Karpas-422 (cell line): Measurements from ENCODE around the gene WDR90. TPM values are rescaled to one million over a fixed set of nuclear protein-coding genes. Genes with fewer than 3 reads are reported as not detected.

ENCODE experiments used
- DNase-seq: peaks from one replicate; pipeline ENCODE4 v3.0.0-alpha.2; 2015
- H2AFZ ChIP-seq: fragments of 200-600 bp; sonication (generic); 2 replicates; pipeline ENCODE4 v1.6.1; 2014; ENCODE audit warnings: antibody characterized with exemption, low read length, mixed read lengths
- H3K27ac ChIP-seq: fragments of 200-600 bp; sonication (generic); 2 replicates; pipeline ENCODE4 v1.5.1; 2014; ENCODE audit warnings: mild to moderate bottlenecking, low read length, moderate library complexity
- H3K27me3 ChIP-seq: fragments of 200-600 bp; sonication (generic); 2 replicates; pipeline ENCODE4 v1.6.1; 2014; ENCODE audit warnings: low read length, mixed read lengths
- H3K36me3 ChIP-seq: fragments of 200-600 bp; sonication (generic); 2 replicates; pipeline ENCODE4 v1.6.1; 2014; ENCODE audit warnings: low read length, mixed read lengths; ENCODE audit not compliant: insufficient read depth
- H3K4me1 ChIP-seq: fragments of 200-600 bp; sonication (generic); 2 replicates; pipeline ENCODE4 v1.6.1; 2014; ENCODE audit warnings: mild to moderate bottlenecking, low read length, mixed read lengths
- H3K4me2 ChIP-seq: fragments of 200-600 bp; sonication (generic); 2 replicates; pipeline ENCODE4 v1.6.1; 2014; ENCODE audit warnings: low read length, low read depth, mild to moderate bottlenecking; ENCODE audit not compliant: poor library complexity, severe bottlenecking
- H3K4me3 ChIP-seq: fragments of 200-600 bp; sonication (generic); 2 replicates; pipeline ENCODE4 v1.5.1; 2014; ENCODE audit warnings: mild to moderate bottlenecking, antibody characterized with exemption, low read length, mixed read lengths
- H3K79me2 ChIP-seq: fragments of 200-600 bp; sonication (generic); 2 replicates; pipeline ENCODE4 v1.6.1; 2014; ENCODE audit warnings: mild to moderate bottlenecking, low read length, mixed read lengths
- H3K9ac ChIP-seq: fragments of 200-600 bp; sonication (generic); 2 replicates; pipeline ENCODE4 v1.6.0; 2014; ENCODE audit warnings: low read length
- H3K9me2 ChIP-seq: fragments of 200-600 bp; sonication (generic), shearing (Covaris generic); replicated peaks from 2 replicates; pipeline ENCODE4 v1.6.0; 2014; ENCODE audit warnings: mild to moderate bottlenecking, low read length, moderate library complexity; ENCODE audit not compliant: insufficient read depth
- H3K9me3 ChIP-seq: fragments of 300-700, 200-600 bp; sonication (generic); 2 replicates; pipeline ENCODE4 v1.6.1; 2014; ENCODE audit warnings: low read length, mixed read lengths
- H4K20me1 ChIP-seq: fragments of 200-600 bp; sonication (generic); 2 replicates; pipeline ENCODE4 v1.6.1; 2014; ENCODE audit warnings: mild to moderate bottlenecking, antibody characterized with exemption, low read length, low read depth; ENCODE audit not compliant: insufficient read depth
- total RNA-seq: library from RNA; depleted of rRNA; stranded (reverse); fragments of >200 nt; shearing (Covaris generic); gene quantifications from 2 replicates; pipeline ENCODE4 v1.2.3, GENCODE V29; 2014; ENCODE audit warnings: low replicate concordance

Gene WDR90
- total RNA-seq, 1 experiment from 2014 or later: 37.2 TPM

GRCh38 chr16:672371-672770, 23.2 kb downstream of the WDR90 start:
- H3K9me3 ChIP-seq: no peaks in the 10 kb centered on the region
- peaks cover 10% of the 10 kb centered on the region for H3K36me3 ChIP-seq
- no peak overlapping the region for H2AFZ ChIP-seq
- H3K4me1 ChIP-seq: peaks cover 8% of the 10 kb centered on the region
- no peak overlapping the region for H3K9ac ChIP-seq
- H3K79me2 ChIP-seq: peaks cover 24% of the 10 kb centered on the region
- no peak for DNase-seq
- no peak overlapping the region for H3K27ac ChIP-seq
- H3K4me2 ChIP-seq: no peak overlapping the region
- no peaks in the 10 kb centered on the region for H3K9me2 ChIP-seq
- peaks cover 22% of the 10 kb centered on the region for H4K20me1 ChIP-seq
- H3K27me3 ChIP-seq: no peaks in the 10 kb centered on the region
- no peak overlapping the region for H3K4me3 ChIP-seq

- Histone ChIP-seq H3K27me3 (no peaks in the 10 kb centered on the region), H4K20me1 (peaks cover 22% of the 10 kb centered on the region), H3K9me2 (no peaks in the 10 kb centered on the region), H3K36me3 (peaks cover 10% of the 10 kb centered on the region), H3K79me2 (peaks cover 24% of the 10 kb centered on the region), H2AFZ (no peak overlapping the region), H3K4me1 (peaks cover 8% of the 10 kb centered on the region), H3K4me3 (no peak overlapping the region), H3K9me3 (no peaks in the 10 kb centered on the region), H3K27ac (no peak overlapping the region), H3K9ac (no peak overlapping the region), H3K4me2 (no peak overlapping the region)
- no peak for DNase-seq
Measured at GRCh38 chr16:672851-673250, 23.7 kb downstream of the WDR90 start.

DNA sequence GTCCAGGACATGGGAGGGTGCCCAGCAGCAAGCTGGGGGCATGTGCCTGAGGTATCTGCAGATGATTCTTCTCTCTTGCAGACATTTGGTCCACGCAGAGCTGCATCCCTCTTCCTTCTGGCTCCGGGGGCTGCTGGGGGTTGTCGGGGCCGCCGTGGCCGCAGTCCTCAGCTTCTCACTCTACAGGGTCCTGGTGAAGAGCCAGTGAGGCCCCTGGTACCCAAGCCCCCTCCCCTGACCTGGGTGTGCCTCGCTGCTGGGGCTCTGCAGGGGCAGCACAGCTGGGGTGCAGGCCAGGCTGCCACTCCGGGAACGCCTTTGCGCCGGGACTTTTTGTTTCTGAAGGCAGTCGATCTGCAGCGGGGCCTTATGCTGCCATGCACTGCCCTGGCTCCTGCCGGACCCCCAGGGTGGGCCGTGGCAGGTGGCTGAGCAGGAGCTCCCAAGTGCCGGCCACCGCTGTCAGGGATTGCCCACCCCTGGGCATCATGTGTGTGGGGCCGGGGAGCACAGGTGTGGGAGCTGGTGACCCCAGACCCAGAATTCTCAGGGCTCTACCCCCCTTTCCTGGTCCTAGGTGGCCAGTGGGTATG, 24.3 kb downstream of the WDR90 start:
- Histone ChIP-seq H3K27me3 (no peaks in the 10 kb centered on the region), H3K79me2 (peaks cover 18% of the 10 kb centered on the region), H3K4me2 (no peak overlapping the region), H3K27ac (no peak overlapping the region), H3K9me2 (no peaks in the 10 kb centered on the region), H3K4me1 (peaks cover 8% of the 10 kb centered on the region), H4K20me1 (peaks cover 19% of the 10 kb centered on the region), H3K36me3 (peaks cover 10% of the 10 kb centered on the region), H2AFZ (no peak overlapping the region), H3K9ac (no peak overlapping the region), H3K4me3 (no peak overlapping the region), H3K9me3 (no peaks in the 10 kb centered on the region)
- DNase-seq: no peak

GRCh38 chr16:674214-674881, 25.2 kb downstream of the WDR90 start:
- Histone ChIP-seq H2AFZ (no peak overlapping the region), H3K4me2 (no peak overlapping the region)

GRCh38 chr16:674968-675883, 26.1 kb downstream of the WDR90 start, which contains the start of gene RHBDL1:
TSS of gene RHBDL1 (plus strand) at chr16:675671. CDS start at chr16:675791, 120 bp downstream.
- peaks cover 6% of the 10 kb centered on the region for H3K4me1 ChIP-seq
- no peaks in the 10 kb centered on the region for H3K27me3 ChIP-seq
- DNase-seq: no peak
- H3K27ac ChIP-seq: no peak within 1 kb of the TSS
- H2AFZ ChIP-seq: no peak within 1 kb of the TSS
- peaks cover 5% of the 10 kb centered on the region; the same call in 1 of the 2 replicates for H3K36me3 ChIP-seq
- peaks cover 7% of the 10 kb centered on the region; the same call in 1 of the 2 replicates for H4K20me1 ChIP-seq
- H3K79me2 ChIP-seq: peaks cover 1% of the 10 kb centered on the region
- H3K4me3 ChIP-seq: no peak within 1 kb of the TSS
- H3K9me2 ChIP-seq: no peaks in the 10 kb centered on the region
- H3K4me2 ChIP-seq: no peak within 1 kb of the TSS
- H3K9me3 ChIP-seq: no peaks in the 10 kb centered on the region
- H3K9ac ChIP-seq: no peak within 1 kb of the TSS

More at GRCh38 chr16:674214-674881, 25.2 kb downstream of the WDR90 start:
- Histone ChIP-seq H3K9me3 (no peaks in the 10 kb centered on the region), H3K27me3 (no peaks in the 10 kb centered on the region), H4K20me1 (peaks cover 11% of the 10 kb centered on the region), H3K4me3 (no peak overlapping the region), H3K9ac (no peak overlapping the region), H3K9me2 (no peaks in the 10 kb centered on the region), H3K4me1 (peaks cover 4% of the 10 kb centered on the region), H3K27ac (no peak overlapping the region), H3K79me2 (peaks cover 10% of the 10 kb centered on the region), H3K36me3 (peaks cover 10% of the 10 kb centered on the region)
- no peak for DNase-seq

DNA sequence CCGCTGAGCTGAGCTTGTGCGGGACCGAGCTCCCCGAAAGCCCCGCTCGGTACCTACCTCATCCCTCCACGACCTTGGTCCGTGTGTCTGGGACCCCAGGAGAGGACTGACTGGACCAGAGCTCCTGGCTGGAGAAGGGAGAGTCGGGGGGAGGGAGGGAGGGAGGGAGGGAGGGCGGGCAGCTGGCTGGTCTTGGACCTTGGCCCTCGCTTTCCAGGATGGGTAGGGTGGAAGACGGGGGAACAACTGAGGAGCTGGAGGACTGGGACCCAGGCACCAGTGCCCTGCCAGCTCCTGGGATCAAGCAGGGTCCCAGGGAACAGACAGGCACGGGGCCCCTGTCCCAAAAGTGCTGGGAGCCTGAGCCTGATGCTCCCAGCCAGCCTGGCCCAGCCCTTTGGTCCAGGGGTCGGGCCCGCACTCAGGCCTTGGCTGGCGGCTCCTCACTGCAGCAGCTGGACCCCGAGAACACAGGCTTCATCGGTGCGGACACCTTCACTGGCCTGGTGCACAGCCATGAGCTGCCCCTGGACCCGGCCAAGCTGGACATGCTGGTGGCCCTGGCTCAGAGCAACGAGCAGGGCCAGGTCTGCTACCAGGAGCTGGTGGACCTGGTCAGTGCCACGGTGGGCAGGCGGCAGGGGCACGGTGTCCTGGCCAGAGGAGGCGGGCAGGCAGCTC, 26.9 kb downstream of the WDR90 start:
- peaks cover 11% of the 10 kb centered on the region; the same call in 1 of the 2 replicates for H4K20me1 ChIP-seq
- H3K4me2 ChIP-seq: no peak overlapping the region
- H3K79me2 ChIP-seq: peaks cover 4% of the 10 kb centered on the region
- H3K4me3 ChIP-seq: no peak overlapping the region
- no peaks in the 10 kb centered on the region for H3K9me2 ChIP-seq
- H3K27ac ChIP-seq: no peak overlapping the region
- H3K27me3 ChIP-seq: no peaks in the 10 kb centered on the region
- H3K9me3 ChIP-seq: no peaks in the 10 kb centered on the region
- no peak overlapping the region for H3K9ac ChIP-seq
- H3K36me3 ChIP-seq: peaks cover 3% of the 10 kb centered on the region; the same call in 1 of the 2 replicates
- peaks cover 7% of the 10 kb centered on the region for H3K4me1 ChIP-seq
- H2AFZ ChIP-seq: no peak overlapping the region
- no peak for DNase-seq

- Histone ChIP-seq H3K4me1 (peaks cover 12% of the 10 kb centered on the region), H3K9ac (no peak overlapping the region)
Measured at GRCh38 chr16:676565-676902, 27.4 kb downstream of the WDR90 start.

More at GRCh38 chr16:676565-676902, 27.4 kb downstream of the WDR90 start:
- no peak for DNase-seq
- H3K9me2 ChIP-seq: no peaks in the 10 kb centered on the region
- H3K27ac ChIP-seq: no peak overlapping the region
- H3K27me3 ChIP-seq: no peaks in the 10 kb centered on the region
- H3K4me3 ChIP-seq: no peak overlapping the region
- peaks cover 9% of the 10 kb centered on the region for H3K79me2 ChIP-seq
- H3K4me2 ChIP-seq: no peak overlapping the region
- H2AFZ ChIP-seq: no peak overlapping the region
- peaks cover 16% of the 10 kb centered on the region for H4K20me1 ChIP-seq
- H3K36me3 ChIP-seq: no peaks in the 10 kb centered on the region; the same call in 1 of the 2 replicates
- H3K9me3 ChIP-seq: no peaks in the 10 kb centered on the region
